ENCODE results near the gene RAB11FIP3. TPM values are rescaled to one million over a fixed set of nuclear protein-coding genes. Genes with fewer than 3 reads are reported as not detected.

Gene RAB11FIP3
- total and polyA plus RNA-seq, 8 donors = 28.1 to 64.0 (median 54.0) TPM

DNA sequence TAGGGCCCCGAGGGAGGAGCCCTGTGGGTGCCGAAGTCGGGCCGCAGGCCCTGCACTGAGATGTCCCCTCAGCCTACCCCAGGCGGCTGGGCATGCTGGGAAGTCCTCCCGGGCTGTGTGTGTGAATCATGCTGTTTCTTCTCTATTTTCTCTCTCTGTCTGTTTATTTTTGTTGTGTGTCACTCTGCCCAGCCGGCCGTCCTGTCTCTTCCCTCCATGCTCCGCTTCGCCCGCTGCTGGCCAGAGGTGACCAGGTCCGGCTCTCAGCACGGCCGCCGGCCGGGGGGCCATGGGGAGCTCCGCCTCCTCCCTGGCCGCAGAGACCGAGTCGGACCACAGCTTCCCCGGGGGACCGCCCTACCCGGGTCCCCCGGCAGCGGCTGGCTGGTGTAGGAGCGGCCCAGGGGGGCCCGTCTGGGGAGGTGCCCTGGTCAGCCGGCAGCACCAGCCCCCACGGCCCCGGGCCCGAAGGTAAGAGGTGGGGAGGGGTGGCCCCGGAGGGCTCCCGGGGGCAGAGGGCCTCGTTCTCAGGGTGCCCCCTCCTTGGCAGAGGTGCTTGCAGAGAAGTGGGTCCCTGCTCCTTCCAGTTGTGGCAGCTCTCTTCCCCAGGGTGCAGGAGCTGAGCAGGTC is 114.6 kb downstream of the RAB11FIP3 start:
- Histone ChIP-seq H3K27ac (no peak overlapping the region), H3K9me3 (no peaks in the 10 kb centered on the region), H3K36me3 (peaks cover 0 to 55% of the 10 kb centered on the region in 2 donors), H3K4me3 (no peak overlapping the region), H3K27me3 (no peaks in the 10 kb centered on the region), H3K4me1 (peaks cover 0 to 5% of the 10 kb centered on the region in 2 donors)
- no peak for DNase-seq
- TF ChIP-seq, protein P1, sequence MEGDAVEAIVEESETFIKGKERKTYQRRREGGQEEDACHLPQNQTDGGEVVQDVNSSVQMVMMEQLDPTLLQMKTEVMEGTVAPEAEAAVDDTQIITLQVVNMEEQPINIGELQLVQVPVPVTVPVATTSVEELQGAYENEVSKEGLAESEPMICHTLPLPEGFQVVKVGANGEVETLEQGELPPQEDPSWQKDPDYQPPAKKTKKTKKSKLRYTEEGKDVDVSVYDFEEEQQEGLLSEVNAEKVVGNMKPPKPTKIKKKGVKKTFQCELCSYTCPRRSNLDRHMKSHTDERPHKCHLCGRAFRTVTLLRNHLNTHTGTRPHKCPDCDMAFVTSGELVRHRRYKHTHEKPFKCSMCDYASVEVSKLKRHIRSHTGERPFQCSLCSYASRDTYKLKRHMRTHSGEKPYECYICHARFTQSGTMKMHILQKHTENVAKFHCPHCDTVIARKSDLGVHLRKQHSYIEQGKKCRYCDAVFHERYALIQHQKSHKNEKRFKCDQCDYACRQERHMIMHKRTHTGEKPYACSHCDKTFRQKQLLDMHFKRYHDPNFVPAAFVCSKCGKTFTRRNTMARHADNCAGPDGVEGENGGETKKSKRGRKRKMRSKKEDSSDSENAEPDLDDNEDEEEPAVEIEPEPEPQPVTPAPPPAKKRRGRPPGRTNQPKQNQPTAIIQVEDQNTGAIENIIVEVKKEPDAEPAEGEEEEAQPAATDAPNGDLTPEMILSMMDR (IDR thresholded peaks at IDR 0.05) = no peak
- intact Hi-C loops (cut with DNase I) = no loop called here
- ATAC-seq = no peak

DNA sequence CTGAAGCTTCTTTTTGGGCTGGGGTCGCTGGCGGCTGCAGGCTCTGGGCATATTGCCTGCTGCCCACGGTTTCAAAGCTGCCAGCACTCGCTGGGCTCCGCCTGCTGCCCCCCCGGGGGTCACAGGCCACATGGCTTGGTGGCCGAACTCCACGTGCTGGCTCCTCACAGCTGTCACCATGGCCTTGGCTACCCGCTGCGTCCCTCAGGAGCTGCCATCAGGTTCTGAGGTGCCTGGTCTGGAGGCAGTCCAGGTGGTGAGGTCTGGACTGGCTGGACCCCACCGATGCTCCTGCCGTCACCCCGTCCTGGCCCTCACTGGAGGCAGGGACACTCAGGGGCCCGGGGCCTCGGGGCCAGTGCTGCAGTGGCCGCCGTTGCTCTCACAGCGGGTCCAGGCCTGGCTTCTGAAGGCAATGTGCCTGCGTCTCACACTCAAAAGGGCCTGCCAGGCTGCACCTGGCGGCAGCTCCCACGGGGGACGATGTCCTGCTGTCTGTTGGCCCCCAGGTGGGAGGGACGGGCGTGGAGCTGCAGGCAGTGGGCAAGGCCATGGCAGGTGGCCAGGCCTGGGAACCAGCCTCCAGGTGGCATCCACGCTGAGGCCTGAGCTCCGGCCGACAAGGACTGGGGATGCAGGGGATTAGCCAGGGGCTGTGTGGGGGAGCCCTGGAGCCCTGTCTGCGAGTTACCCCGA is 115.3 kb downstream of the RAB11FIP3 start:
- Histone ChIP-seq H3K4me3 (no peak overlapping the region), H3K27ac (no peak overlapping the region), H3K36me3 (peaks cover 0 to 56% of the 10 kb centered on the region in 2 donors), H3K9me3 (no peaks in the 10 kb centered on the region), H3K4me1 (no peaks in the 10 kb centered on the region), H3K27me3 (no peaks in the 10 kb centered on the region)
- no peak for ATAC-seq
- intact Hi-C loops (cut with DNase I) = no loop called here
- TF ChIP-seq, protein P1 (IDR thresholded peaks at IDR 0.05) = no peak
- no peak for DNase-seq

DNA sequence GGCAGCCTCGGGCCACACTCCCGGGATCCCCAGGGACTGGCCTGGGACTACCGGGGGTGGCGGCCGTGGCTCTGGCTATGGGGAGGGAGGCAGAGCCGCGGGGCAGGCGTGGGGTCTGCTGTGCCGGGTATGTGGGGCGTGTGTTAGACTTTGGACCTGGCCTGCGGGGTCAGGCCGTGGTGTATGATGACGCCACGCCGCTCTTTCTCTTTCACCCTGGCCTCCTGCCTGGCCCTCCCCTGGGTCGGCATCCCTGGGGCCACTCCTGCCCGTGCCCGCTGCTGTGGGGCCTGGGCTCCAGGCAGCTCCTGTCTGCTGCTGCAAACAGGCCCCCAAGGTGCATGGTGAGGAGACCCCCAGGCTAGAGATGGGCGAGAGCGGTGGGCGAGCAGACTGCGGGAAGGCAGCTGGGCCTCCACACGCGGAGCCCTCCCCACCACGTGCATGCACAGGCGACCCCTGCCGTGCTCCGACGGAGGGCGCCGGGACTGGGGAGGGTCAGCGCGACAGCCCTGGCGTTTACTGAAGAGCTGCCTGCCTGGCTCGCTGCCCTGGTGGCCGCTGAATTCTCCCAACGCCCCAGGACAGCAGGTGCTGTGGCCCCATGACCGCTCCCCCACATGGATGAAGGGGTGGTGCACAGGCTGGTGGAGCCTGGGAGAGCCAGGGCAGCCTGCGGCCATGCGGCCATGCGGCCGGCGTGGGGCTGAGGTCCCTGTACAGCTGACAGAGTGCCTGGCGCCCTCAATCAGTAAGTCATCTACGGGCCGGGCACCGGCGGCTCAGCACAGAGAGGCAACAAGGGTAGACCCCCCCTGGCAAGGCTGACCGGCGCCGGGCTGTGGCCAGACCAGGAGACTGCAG is 118.1 kb downstream of the RAB11FIP3 start:
- DNase-seq (no peak), ATAC-seq (no peak)
- intact Hi-C loops (cut with DNase I) = no loop called here
- Histone ChIP-seq H3K9me3 (no peaks in the 10 kb centered on the region), H3K27ac (no peak overlapping the region), H3K36me3 (peaks cover 0 to 51% of the 10 kb centered on the region in 2 donors), H3K27me3 (no peaks in the 10 kb centered on the region), H3K4me3 (no peak overlapping the region), H3K4me1 (peaks cover 0 to 3% of the 10 kb centered on the region in 2 donors)
- TF ChIP-seq, protein P1 (IDR thresholded peaks at IDR 0.05) = no peak

DNA sequence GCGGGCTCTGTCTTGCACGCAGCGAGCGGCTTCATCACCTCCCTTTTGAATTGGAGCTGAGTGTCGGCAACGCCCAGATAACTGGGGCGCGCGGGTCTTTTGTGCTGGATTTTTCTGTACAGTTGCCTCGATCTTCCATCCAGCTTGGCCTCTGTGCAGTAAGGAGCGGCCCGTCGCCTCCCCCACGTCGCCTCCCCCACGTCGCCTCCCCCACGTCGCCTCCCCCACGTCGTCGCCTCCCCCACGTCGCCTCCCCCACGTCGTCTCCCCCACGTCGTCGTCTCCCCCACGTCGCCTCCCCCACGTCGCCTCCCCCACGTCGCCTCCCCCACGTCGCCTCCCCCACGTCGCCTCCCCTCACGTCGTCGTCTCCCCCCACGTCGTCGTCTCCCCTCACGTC is 119.1 kb downstream of the RAB11FIP3 start:
- TF ChIP-seq, protein P1 (IDR thresholded peaks at IDR 0.05) = no peak
- ATAC-seq = no peak
- no peak overlapping the region for H3K4me3 ChIP-seq
- peaks cover 0 to 53% of the 10 kb centered on the region in 2 donors for H3K36me3 ChIP-seq
- H3K27me3 ChIP-seq = no peaks in the 10 kb centered on the region
- H3K9me3 ChIP-seq = no peaks in the 10 kb centered on the region
- intact Hi-C loops (cut with DNase I) = no loop called here
- peaks cover 0 to 3% of the 10 kb centered on the region in 2 donors for H3K4me1 ChIP-seq
- no peak for DNase-seq
- H3K27ac ChIP-seq = no peak overlapping the region
